ENCODE data around the gene REP15. TPM values are rescaled to one million over a fixed set of nuclear protein-coding genes. Genes with fewer than 3 reads are reported as not detected.

Gene REP15
- total RNA-seq, 1 experiment from 2014 or later: 1.3 TPM

DNA sequence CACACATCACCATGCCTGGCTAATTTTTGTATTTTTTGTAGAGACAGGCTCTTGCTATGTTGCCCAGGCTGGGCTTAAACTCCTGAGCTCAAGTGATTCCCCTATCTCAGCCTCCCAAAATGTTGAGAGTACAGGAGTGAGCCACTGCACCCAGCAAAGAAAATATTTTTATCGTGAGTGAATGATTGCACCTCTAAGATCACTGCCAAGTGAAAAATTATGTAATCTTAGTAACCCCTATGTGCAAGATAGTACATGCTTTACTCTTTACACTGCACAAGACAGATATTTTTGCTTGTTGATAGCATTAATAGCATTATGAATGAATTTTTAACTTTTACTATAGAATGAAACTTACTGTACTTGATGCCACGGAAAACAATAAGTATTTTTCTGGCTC is 11.0 kb downstream of the REP15 start:
- H2BK12ac ChIP-seq (ENCODE audit: insufficient read length, low read depth, low read length): no peak overlapping the region
- peaks cover 2% of the 10 kb centered on the region for H3K79me1 ChIP-seq (ENCODE audit: insufficient read depth, low read depth, low read length, poor library complexity, severe bottlenecking)
- H3K4ac ChIP-seq (ENCODE audit: low read depth, low read length): no peak overlapping the region
- no peak overlapping the region for H2BK5ac ChIP-seq (ENCODE audit: insufficient read length, low read length)
- Mint-ChIP-seq H3K27ac (no peak overlapping the region), H3K9me3 (peaks cover 0 to 6% of the 10 kb centered on the region in 2 experiments; a peak in 1 of 5 replicates), H3K27me3 (ENCODE audit: low read depth) (no peaks in the 10 kb centered on the region; the same call in 1 of the 2 replicates), H3K4me3 (no peak overlapping the region), H3K36me3 (ENCODE audit: insufficient read depth in 1 of 3, low read depth in 3 of 3) (peaks cover under 1% of the 10 kb centered on the region in 3 experiments; a peak in 3 of 7 replicates), H3K4me1 (peaks cover 12 to 20% of the 10 kb centered on the region in 2 experiments)
- H3T11ph ChIP-seq (ENCODE audit: low read length): no peak overlapping the region
- H3K23me2 ChIP-seq (ENCODE audit: insufficient read length, low read depth, low read length, poor library complexity, severe bottlenecking): peaks cover 5% of the 10 kb centered on the region
- H2BK15ac ChIP-seq (ENCODE audit: low read depth, low read length): no peak overlapping the region
- no peak overlapping the region for H2BK20ac ChIP-seq (ENCODE audit: low read depth, low read length, poor library complexity, severe bottlenecking)
- H2AFZ ChIP-seq (ENCODE audit: low read length): no peak overlapping the region
- WGBS (ENCODE audit: extremely low coverage, insufficient read length, low lambda C conversion rate): no CpG with 5 or more reads among the region's 2 CpGs
- H3K4me2 ChIP-seq (ENCODE audit: insufficient read depth, insufficient read length, low read length): no peak overlapping the region
- no peak overlapping the region for H4K91ac ChIP-seq (ENCODE audit: insufficient read length, low read depth, low read length)
- no peak overlapping the region for H4K5ac ChIP-seq (ENCODE audit: insufficient read length, low read depth, low read length)
- H3K56ac ChIP-seq (ENCODE audit: insufficient read length, low read depth, low read length): no peak overlapping the region
- no peak overlapping the region for H4K8ac ChIP-seq (replicated peaks; ENCODE audit: insufficient read length, low read depth, low read length)
- no peak overlapping the region for H2BK120ac ChIP-seq (ENCODE audit: low read depth, low read length, poor library complexity, severe bottlenecking)
- H3K14ac ChIP-seq (ENCODE audit: insufficient read depth, low read length): no peak overlapping the region
- H3K27me3 ChIP-seq (ENCODE audit: insufficient read depth, low read length): no peaks in the 10 kb centered on the region
- H3K9me3 ChIP-seq (ENCODE audit: control insufficient read depth, low read depth, low read length): no peaks in the 10 kb centered on the region
- no peaks in the 10 kb centered on the region for H4K20me1 ChIP-seq (ENCODE audit: control insufficient read depth, insufficient read depth, insufficient read length)
- H3K27ac ChIP-seq (ENCODE audit: insufficient read length, low read depth, low read length): no peak overlapping the region
- peaks cover 3% of the 10 kb centered on the region; the same call in 1 of the 2 replicates for H3K79me2 ChIP-seq (ENCODE audit: insufficient read depth, low read length)
- no peak overlapping the region for H3K23ac ChIP-seq (ENCODE audit: insufficient read length, low read depth, low read length)
- no peak overlapping the region for H2AK5ac ChIP-seq (ENCODE audit: insufficient read length, low read length)
- no peak for DNase-seq
- TF ChIP-seq, protein P1, sequence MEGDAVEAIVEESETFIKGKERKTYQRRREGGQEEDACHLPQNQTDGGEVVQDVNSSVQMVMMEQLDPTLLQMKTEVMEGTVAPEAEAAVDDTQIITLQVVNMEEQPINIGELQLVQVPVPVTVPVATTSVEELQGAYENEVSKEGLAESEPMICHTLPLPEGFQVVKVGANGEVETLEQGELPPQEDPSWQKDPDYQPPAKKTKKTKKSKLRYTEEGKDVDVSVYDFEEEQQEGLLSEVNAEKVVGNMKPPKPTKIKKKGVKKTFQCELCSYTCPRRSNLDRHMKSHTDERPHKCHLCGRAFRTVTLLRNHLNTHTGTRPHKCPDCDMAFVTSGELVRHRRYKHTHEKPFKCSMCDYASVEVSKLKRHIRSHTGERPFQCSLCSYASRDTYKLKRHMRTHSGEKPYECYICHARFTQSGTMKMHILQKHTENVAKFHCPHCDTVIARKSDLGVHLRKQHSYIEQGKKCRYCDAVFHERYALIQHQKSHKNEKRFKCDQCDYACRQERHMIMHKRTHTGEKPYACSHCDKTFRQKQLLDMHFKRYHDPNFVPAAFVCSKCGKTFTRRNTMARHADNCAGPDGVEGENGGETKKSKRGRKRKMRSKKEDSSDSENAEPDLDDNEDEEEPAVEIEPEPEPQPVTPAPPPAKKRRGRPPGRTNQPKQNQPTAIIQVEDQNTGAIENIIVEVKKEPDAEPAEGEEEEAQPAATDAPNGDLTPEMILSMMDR (conservative IDR thresholded peaks at IDR 0.05): no peak
- H3K9ac ChIP-seq (ENCODE audit: extremely low read depth, insufficient read length, low read length): no peak overlapping the region
- H3K4me1 ChIP-seq (ENCODE audit: insufficient read depth, low read length): no peaks in the 10 kb centered on the region
- H3K18ac ChIP-seq (ENCODE audit: insufficient read length, low read depth, low read length): no peak overlapping the region
